Immature natural killer cell (primary cell): ENCODE data around the gene RRBP1. TPM values are rescaled to one million over a fixed set of nuclear protein-coding genes. Genes with fewer than 3 reads are reported as not detected.
"Not testable (repeated sequence)": the region's sequence is repeated elsewhere in the genome, so short reads cannot be mapped to it uniquely, and the experiment has no call there.

ENCODE experiments used
- DNase-seq, 3 donors: peaks; one replicate each; pipeline ENCODE4 v3.0.0; 2022; ENCODE audit warnings: mixed read lengths in 1 of 3
- H3K27ac Mint-ChIP-seq, 6 donors: one replicate each; pipeline ENCODE4 v1.8.0; 2020; ENCODE audit warnings: mixed read lengths in 6 of 6, mild to moderate bottlenecking in 5 of 6, inconsistent platforms in 4 of 6, moderate library complexity in 3 of 6
- H3K27me3 Mint-ChIP-seq, 3 donors: one replicate each; pipeline ENCODE4 v1.8.0; 2020 to 2021; ENCODE audit warnings: low read depth in 3 of 3, mild to moderate bottlenecking in 3 of 3, mixed read lengths in 3 of 3, moderate library complexity in 3 of 3, inconsistent platforms in 1 of 3
- H3K36me3 Mint-ChIP-seq, 3 donors: one replicate each; pipeline ENCODE4 v1.8.0; 2020; ENCODE audit warnings: mixed read lengths in 3 of 3, inconsistent platforms in 2 of 3, mild to moderate bottlenecking in 2 of 3
- H3K4me1 Mint-ChIP-seq, 2 donors: one replicate each; pipeline ENCODE4 v1.8.0; 2020; ENCODE audit warnings: inconsistent platforms in 2 of 2, mild to moderate bottlenecking in 2 of 2, mixed read lengths in 2 of 2, moderate library complexity in 1 of 2
- H3K4me3 Mint-ChIP-seq, 5 donors: one replicate each; pipeline ENCODE4 v1.8.0; 2020; ENCODE audit warnings: mild to moderate bottlenecking in 5 of 5, mixed read lengths in 5 of 5, inconsistent platforms in 3 of 5, moderate library complexity in 3 of 5
- H3K9me3 Mint-ChIP-seq, 6 donors: one replicate each; pipeline ENCODE4 v1.8.0; 2020; ENCODE audit warnings: mild to moderate bottlenecking in 6 of 6, mixed read lengths in 6 of 6, inconsistent platforms in 4 of 6, moderate library complexity in 3 of 6
- polyA plus RNA-seq, 3 donors: library from polyadenylated mRNA; unstranded; fragments of 300-500 nt; fragmentation: Illumina TruSeq; gene quantifications; one replicate each; pipeline ENCODE4 v1.2.3, GENCODE V29; 2021

Gene RRBP1
- polyA plus RNA-seq, 3 donors from 2014 or later = 4.1 to 39.0 (median 5.7) TPM

DNA sequence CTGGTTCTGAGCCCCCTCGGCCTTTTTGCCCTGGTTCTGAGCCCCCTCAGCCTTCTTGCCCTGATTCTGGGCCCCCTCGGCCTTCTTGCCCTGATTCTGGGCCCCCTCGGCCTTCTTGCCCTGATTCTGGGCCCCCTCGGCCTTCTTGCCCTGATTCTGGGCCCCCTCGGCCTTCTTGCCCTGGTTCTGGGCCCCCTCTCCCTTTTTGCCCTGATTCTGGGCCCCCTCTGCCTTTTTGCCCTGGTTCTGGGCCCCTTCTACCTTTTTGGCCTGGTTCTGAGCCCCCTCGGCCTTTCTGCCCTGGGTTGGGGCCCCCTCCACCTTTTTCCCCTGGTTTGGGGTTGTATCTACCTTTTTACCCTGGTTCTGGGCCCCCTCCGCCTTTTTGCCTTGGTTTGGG is 22.7 kb downstream of the RRBP1 start:
- H3K27me3 Mint-ChIP-seq, H3K4me3 Mint-ChIP-seq, DNase-seq, H3K9me3 Mint-ChIP-seq, H3K27ac Mint-ChIP-seq: not testable (repeated sequence)
- peaks cover 62 to 80% of the 10 kb centered on the region in 2 donors for H3K4me1 Mint-ChIP-seq
- H3K36me3 Mint-ChIP-seq = peaks cover 25 to 30% (median 28%) of the 10 kb centered on the region in 3 donors

DNA sequence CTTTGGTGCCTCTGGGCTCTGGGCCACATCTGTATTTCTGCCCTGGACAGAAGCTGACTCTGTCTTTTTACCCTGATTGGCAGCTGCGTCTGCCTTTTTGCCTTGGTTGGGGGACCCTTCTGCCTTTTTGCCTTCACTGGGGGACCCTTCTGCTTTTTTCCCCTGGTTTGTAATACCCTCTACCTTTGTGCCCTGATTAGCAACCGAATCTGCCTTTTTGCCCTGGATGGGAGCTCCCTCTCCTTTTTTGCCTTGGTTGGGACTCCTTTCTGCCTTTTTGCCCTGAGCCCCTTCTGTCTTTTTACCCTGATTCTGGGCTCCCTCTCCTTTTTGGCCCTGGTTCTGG is 23.4 kb downstream of the RRBP1 start:
- H3K9me3 Mint-ChIP-seq = no peaks in the 10 kb centered on the region
- peaks cover 28 to 30% (median 28%) of the 10 kb centered on the region in 3 donors for H3K36me3 Mint-ChIP-seq
- H3K4me1 Mint-ChIP-seq = peaks cover 54 to 72% of the 10 kb centered on the region in 2 donors
- DNase-seq = no peak
- no peak overlapping the region for H3K4me3 Mint-ChIP-seq
- peak overlapping the region in 4 of 6 donors; percentile 8 to 63 (median 26) for H3K27ac Mint-ChIP-seq
- peaks cover 0 to 6% (median 3%) of the 10 kb centered on the region in 3 donors for H3K27me3 Mint-ChIP-seq

DNA sequence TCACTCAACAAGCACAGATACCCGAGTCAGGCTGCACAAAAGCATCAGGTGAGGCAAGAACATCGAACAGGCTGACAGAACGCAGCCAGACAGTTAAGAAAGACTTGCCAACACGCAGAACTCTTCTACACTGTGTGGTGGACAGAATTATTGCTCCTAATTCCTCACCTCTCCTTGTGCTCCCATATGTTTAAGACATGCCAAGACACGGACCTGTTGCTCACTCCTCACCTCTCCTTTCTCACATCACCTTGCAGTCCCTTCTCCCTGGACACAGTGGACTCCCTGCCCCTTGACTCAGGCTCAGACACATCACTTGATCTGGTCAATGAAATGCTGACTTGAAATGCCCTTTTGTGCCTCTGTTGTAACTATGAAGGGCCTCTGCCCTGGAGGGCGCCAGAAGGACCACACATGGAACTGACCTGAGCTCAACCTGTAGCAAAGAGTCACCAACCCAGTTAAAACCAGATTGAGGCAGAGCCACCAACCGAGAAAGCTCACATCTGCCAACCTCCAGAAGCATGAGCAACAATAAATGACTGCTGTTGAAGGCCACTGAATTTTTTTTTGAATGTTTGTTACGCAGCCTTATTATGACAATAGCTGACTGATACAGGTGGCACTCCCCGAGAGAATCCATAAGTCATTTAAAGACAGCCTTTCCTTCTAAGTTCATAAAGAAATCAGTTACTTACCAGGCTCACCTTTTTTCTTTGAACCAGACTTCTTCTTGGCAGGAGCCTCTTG is 24.0 kb downstream of the RRBP1 start:
- no peak for DNase-seq
- Mint-ChIP-seq H3K4me3 (no peak overlapping the region), H3K36me3 (peaks cover 28 to 30% (median 28%) of the 10 kb centered on the region in 3 donors), H3K27ac (peak overlapping the region in 5 of 6 donors; percentile 8 to 63 (median 22)), H3K27me3 (peaks cover 0 to 6% (median 3%) of the 10 kb centered on the region in 3 donors), H3K4me1 (peaks cover 49 to 67% of the 10 kb centered on the region in 2 donors), H3K9me3 (no peaks in the 10 kb centered on the region)

DNA sequence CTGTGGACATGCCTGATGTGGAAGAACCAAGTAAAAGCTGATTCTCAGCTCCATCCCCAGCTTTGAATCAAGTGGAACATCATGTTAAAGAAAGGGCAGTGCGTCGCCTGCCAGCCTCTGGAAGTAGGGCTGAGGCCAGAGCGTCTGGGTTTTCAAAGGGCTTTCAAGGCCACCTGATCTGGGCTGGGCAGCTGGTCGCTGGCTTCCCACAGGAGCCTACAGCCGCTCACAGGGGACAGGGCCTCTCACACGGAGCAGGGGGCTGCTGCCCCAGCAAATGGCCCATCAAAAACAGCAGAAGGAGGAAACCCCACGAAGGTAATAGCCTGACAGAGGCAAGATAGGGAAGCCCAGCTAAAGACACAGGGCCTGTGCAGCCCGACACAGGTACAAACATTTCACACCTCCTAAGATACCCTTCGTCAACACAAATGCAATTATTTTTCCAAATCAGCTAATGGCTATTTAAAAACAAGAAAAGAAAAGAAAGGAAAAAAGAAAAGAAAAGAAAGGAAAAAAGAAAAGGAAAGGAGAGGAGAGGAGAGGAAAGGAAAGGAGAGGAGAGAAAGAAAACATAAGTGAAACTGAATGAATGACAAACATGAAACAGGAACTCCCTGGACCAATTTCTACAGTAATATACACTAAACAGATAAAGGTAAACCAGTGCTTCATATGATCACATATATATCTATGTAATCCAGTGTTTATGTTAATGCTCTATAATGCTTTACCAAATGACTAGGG is 24.8 kb downstream of the RRBP1 start:
- Mint-ChIP-seq H3K9me3 (no peaks in the 10 kb centered on the region), H3K4me1 (peaks cover 41 to 59% of the 10 kb centered on the region in 2 donors), H3K36me3 (peaks cover 28 to 30% (median 28%) of the 10 kb centered on the region in 3 donors), H3K27me3 (peaks cover 0 to 5% (median under 1%) of the 10 kb centered on the region in 3 donors), H3K27ac (peak overlapping the region in 5 of 6 donors; percentile 4 to 63 (median 48)), H3K4me3 (no peak overlapping the region)
- no peak for DNase-seq

DNA sequence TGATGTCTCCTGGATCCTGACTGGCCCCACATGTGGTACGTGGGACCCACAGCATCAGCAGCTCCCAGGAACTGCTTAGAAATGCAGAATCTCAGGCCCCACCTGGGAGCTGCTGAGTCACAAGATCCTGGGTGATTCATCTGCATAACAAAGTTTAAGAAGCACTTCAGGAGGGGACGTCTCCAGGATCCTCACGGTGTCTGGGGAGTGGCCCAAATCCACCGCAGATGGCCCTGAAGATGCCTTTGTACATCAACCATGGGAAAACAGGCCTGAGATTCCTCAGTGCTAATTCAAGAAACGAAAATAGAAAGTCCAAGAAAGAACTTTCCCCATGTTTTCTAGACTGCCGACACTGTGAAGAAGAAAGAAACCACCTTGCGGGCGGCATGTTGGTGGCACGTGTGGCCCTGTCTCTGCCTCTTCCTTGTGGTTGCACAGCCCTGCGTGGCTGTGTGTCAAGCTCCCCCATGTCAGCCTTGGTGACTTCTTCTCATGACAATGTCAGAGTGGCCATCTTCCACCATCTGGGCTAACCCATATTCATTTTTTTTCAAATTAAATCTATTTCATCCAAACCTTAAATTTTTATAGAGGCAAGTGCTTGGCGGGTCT is 26.1 kb downstream of the RRBP1 start:
- peak overlapping the region in 3 of 6 donors; percentile 21 to 63 (median 48) for H3K27ac Mint-ChIP-seq
- H3K4me1 Mint-ChIP-seq = peaks cover 29 to 46% of the 10 kb centered on the region in 2 donors
- peaks cover 28 to 30% (median 28%) of the 10 kb centered on the region in 3 donors for H3K36me3 Mint-ChIP-seq
- H3K27me3 Mint-ChIP-seq = peaks cover 0 to 4% (median 0%) of the 10 kb centered on the region in 3 donors
- no peaks in the 10 kb centered on the region for H3K9me3 Mint-ChIP-seq
- DNase-seq = no peak
- no peak overlapping the region for H3K4me3 Mint-ChIP-seq

DNA sequence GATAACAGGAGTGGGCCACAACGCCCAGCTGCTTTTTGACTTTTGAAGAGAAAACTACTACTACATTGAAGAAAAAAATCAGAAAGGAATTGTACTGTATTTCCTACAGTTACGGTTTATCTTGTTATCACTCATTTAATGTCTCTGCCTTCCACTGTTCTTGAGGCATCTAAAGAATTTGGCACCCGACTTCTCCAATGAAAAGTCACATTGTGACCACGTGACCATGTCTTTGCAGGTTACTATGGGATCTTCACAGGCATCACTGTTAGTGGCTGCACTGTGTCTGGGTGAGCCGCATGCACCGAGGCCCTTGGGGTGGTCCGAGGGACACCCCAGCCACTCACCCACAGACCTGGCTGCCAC is 26.8 kb downstream of the RRBP1 start:
- Mint-ChIP-seq H3K4me3 (no peak overlapping the region), H3K36me3 (peaks cover 22 to 26% (median 24%) of the 10 kb centered on the region in 3 donors), H3K27ac (no peak overlapping the region), H3K4me1 (peaks cover 22 to 39% of the 10 kb centered on the region in 2 donors), H3K27me3 (peaks cover 0 to 4% (median 0%) of the 10 kb centered on the region in 3 donors), H3K9me3 (no peaks in the 10 kb centered on the region)
- no peak for DNase-seq

DNA sequence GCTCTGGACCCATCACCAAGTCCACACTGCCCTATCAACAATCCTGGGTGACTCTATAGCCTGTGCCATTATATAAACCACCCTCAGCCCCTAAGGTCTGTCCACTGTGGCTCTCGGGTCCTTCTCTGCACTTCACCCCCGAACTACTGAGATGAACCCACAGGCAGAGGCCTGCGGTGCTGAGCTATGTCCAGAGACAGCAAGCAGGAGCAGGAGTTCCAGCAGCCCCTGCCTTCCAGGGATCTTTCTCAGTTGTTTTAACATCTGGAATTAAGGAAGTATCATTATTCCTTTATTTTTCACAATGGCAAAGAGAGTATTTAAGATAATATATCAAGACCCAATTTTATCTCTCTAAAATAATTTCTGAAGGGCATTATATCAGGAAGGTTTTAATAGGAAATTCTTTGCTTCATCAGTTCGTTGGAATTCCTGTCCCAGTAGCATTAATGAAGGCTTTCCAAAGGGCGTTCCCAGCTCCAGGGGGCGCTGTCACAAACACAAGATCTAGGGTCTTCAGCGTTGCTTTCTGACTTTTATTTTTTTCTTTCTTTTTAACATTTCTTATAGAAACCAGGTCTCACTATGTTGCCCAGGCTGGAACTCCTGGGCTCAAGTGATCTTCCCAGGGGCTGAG is 27.3 kb downstream of the RRBP1 start:
- Mint-ChIP-seq H3K36me3 (peaks cover 20 to 22% (median 21%) of the 10 kb centered on the region in 3 donors), H3K4me1 (peaks cover 21 to 37% of the 10 kb centered on the region in 2 donors), H3K27ac (peak overlapping the region in 2 of 6 donors; percentile 31 to 38), H3K4me3 (no peak overlapping the region), H3K27me3 (peaks cover 0 to 4% (median 0%) of the 10 kb centered on the region in 3 donors), H3K9me3 (no peaks in the 10 kb centered on the region)
- DNase-seq = no peak

DNA sequence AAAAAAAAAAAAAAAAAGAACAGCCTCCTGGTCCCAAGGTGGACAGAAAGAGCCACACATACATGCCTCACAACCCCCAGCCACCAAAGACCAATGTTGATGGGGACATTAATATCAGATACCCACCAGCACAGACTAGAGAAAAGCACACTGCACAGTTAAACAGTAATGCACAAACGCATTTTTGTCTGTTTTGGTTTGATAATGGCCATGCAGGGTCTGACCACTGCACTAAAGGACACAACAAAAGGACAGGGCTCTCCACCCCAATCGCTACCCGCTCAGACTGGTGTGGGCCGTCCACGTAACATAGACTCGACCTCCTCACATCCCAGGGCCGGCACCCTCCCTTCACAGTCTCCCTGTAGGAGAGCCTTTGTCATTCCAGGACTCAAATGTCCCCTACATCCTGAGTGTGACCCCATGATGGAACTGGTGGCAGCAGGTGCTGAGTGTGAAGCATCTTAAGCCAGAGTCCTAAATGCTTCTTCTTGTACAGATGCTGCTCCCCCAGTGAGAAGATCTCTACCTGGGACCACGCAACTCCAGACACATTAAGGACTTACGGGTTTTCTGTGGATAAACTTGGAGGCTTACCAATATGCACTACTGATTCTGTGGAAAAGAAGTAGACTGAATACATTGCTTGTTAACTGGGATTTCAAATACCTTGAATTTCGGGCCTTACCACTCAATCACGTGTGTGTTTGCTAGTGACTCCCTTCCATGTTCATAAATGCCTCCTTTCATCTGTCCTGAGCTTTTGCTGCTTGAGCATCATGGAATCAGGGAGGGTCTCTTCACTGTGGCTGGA is 28.0 kb downstream of the RRBP1 start:
- no peaks in the 10 kb centered on the region for H3K9me3 Mint-ChIP-seq
- H3K27ac Mint-ChIP-seq = peak overlapping the region in 1 of 6 donors; percentile 38
- no peak overlapping the region for H3K4me3 Mint-ChIP-seq
- DNase-seq = no peak
- H3K27me3 Mint-ChIP-seq = peaks cover 0 to 4% (median 0%) of the 10 kb centered on the region in 3 donors
- peaks cover 26 to 45% of the 10 kb centered on the region in 2 donors for H3K4me1 Mint-ChIP-seq
- peaks cover 20 to 22% (median 21%) of the 10 kb centered on the region in 3 donors for H3K36me3 Mint-ChIP-seq

DNA sequence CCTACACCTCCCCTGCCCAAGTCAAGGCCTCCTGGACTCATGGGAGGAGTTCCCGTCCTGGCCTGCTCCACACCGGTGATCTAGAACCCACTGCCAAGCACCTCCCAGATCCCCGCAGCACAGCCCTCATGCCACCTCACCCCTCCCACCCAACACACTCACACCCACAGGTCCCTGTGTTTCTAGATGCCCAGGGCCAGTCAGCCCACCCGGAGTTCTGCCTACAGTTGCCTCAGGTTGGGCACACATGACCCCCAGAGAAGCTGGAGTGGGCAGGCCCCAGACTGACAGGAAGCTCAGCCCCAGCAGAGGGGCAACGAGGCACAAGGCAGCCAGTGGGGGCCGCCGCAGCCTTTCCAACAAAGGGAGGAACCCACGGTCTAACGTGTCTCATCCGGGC is 29.6 kb downstream of the RRBP1 start:
- Mint-ChIP-seq H3K4me3 (no peak overlapping the region), H3K27ac (peak overlapping the region in 2 of 6 donors; percentile 59 to 71), H3K9me3 (no peaks in the 10 kb centered on the region), H3K4me1 (peaks cover 29 to 49% of the 10 kb centered on the region in 2 donors), H3K36me3 (peaks cover 6 to 8% (median 6%) of the 10 kb centered on the region in 3 donors), H3K27me3 (peaks cover 0 to 4% (median 0%) of the 10 kb centered on the region in 3 donors)
- no peak for DNase-seq

DNA sequence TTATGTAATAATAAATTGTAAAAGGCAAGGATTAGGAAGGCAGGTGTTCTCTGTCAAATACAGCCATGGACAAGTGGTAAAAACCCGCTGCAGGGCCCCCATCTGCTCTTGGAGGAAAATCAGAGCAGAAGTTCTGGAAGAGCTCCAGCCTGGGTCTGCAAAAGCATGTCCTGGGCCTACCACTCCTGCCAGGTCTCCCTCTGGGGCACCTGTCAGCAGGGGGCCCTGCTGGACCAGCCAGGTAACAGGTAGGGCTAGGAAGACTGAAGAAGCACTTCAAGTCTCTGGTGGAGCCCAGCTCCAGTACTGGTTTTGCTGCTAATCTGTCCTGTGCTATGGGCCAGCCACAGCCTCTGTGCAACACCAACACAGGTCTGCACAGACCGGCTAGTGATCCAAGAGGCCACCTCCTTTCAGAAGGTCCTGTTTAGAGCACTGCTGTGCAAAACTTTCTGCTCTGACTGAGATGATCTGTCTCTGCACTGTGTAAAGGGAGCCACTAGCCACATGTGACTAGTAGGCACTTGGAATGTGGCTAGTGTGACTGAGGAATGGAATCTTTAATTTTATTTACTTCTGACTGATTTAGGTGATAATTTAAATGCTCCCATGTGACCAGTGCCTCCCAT is 30.2 kb downstream of the RRBP1 start:
- Mint-ChIP-seq H3K36me3 (peaks cover 2 to 5% (median 5%) of the 10 kb centered on the region in 3 donors), H3K4me3 (no peak overlapping the region), H3K9me3 (no peaks in the 10 kb centered on the region), H3K4me1 (peaks cover 31 to 43% of the 10 kb centered on the region in 2 donors), H3K27ac (peak overlapping the region in 2 of 6 donors; percentile 59 to 71), H3K27me3 (peaks cover 0 to 4% (median 0%) of the 10 kb centered on the region in 3 donors)
- DNase-seq = no peak

DNA sequence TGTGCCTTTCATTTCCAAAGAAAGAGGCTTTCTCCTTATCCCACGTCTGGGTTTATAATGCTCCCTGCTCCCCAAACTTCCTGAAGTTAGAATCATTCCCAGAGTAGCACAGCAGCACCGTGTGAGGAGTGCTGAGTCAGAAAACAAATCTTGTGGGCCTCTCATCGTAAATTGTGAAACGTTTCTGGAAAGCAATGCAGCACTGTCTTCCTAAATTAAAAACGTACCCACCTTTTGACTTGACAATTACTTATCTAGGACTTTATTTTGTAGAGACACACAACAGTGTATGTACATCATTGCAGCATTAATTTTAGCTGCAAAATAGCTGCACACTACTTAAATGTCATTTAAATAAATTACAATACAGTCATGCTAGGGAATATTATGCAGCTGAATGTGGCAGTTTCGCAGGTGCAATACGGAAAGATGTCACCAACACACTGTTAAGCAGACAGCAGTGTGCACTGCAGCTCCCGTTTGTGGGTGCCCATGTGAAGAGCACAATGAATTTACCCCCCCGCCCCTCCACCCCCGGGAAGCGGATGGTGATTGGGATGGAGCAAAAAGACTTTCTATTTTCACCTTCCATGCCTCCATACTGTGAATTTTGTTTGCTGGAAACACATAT is 30.8 kb downstream of the RRBP1 start:
- H3K9me3 Mint-ChIP-seq = no peaks in the 10 kb centered on the region
- H3K36me3 Mint-ChIP-seq = peaks cover 0 to 2% (median 2%) of the 10 kb centered on the region in 3 donors
- peaks cover 34 to 37% of the 10 kb centered on the region in 2 donors for H3K4me1 Mint-ChIP-seq
- H3K27ac Mint-ChIP-seq = peak overlapping the region in 1 of 6 donors; percentile 13
- no peak overlapping the region for H3K4me3 Mint-ChIP-seq
- DNase-seq = no peak
- H3K27me3 Mint-ChIP-seq = peaks cover 0 to 4% (median 0%) of the 10 kb centered on the region in 3 donors
